HEK293T (cell line): ENCODE data around the gene COQ4.

ENCODE experiments used
- ARNT ChIP-seq: fragments of 450-650 bp; IDR thresholded peaks from 2 replicates; pipeline ENCODE4 v1.6.1; 2017; ENCODE audit warnings: mild to moderate bottlenecking
- BHLHE40 ChIP-seq: fragments of 450-650 bp; IDR thresholded peaks from 2 replicates; pipeline ENCODE4 v1.6.1; 2016; ENCODE audit warnings: mild to moderate bottlenecking, moderate library complexity, borderline replicate concordance
- FOXK2 ChIP-seq: fragments of 450-650 bp; IDR thresholded peaks from 2 replicates; pipeline ENCODE4 v1.6.1; 2016; ENCODE audit warnings: mild to moderate bottlenecking
- FOXM1 ChIP-seq: fragments of 450-650 bp; IDR thresholded peaks from 2 replicates; pipeline ENCODE4 v1.6.1; 2017; ENCODE audit warnings: mild to moderate bottlenecking, borderline replicate concordance
- HDGF ChIP-seq: fragments of 450-650 bp; IDR thresholded peaks from 2 replicates; pipeline ENCODE4 v1.6.1; 2017; ENCODE audit warnings: antibody characterized with exemption, borderline replicate concordance
- L3MBTL2 ChIP-seq: fragments of 450-650 bp; conservative IDR thresholded peaks from 2 replicates; pipeline ENCODE4 v1.6.1; 2016; ENCODE audit warnings: mild to moderate bottlenecking
- LEF1 ChIP-seq: fragments of 450-650 bp; IDR thresholded peaks from 2 replicates; pipeline ENCODE4 v1.6.1; 2017; ENCODE audit warnings: mild to moderate bottlenecking, borderline replicate concordance
- SP1 ChIP-seq: fragments of 450-650 bp; IDR thresholded peaks from 2 replicates; pipeline ENCODE4 v1.6.1; 2017
- SUZ12 ChIP-seq: fragments of 450-650 bp; IDR thresholded peaks from 2 replicates; pipeline ENCODE4 v1.6.1; 2016; ENCODE audit warnings: mild to moderate bottlenecking
- TARDBP ChIP-seq: fragments of 450-650 bp; IDR thresholded peaks from 2 replicates; pipeline ENCODE4 v1.6.1; 2016

DNA sequence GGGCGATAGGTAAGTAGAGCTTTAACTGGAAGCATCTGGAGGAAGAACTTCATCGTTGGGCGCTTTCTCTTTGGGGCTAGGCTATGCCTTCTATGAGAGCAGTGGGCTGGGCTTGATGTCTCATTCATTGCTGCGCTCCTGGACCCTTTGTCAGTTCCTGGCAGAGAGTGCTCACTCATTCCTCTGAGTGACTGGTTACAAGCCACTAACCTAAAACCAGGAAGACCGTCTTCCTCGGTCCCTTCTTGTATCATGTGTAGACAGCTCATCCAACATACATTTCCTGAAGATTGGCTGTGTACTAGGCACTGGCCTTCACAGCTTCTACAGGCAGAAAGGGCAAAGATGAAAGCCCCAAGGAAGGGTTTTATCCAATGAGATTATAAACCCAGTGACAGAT lies 40.1 kb upstream of the COQ4 start:
- TF ChIP-seq FOXM1 (no peak), SP1 (no peak), SUZ12 (no peak), ARNT (no peak), LEF1 (no peak), BHLHE40 (no peak), FOXK2 (no peak), HDGF (no peak), TARDBP (no peak), L3MBTL2 (no peak)
